SK-N-SH treated with all-trans-retinoic acid at 6 μM for 48 hours (cell line): ENCODE measurements around the gene KIN.

Experiments
- ATAC-seq: fragments of 200-7000 bp; cut with Tn5 transposase; 3 replicates; pipeline ENCODE4 v1.9.1; 2020; ENCODE audit warnings: mild to moderate bottlenecking, moderate library complexity
- ARNTL ChIP-seq: fragments of 450-650 bp; formaldehyde crosslinking; IDR thresholded peaks from 2 replicates; pipeline ENCODE4 v1.5.0; 2020; ENCODE audit warnings: low read depth, mild to moderate bottlenecking, moderate library complexity, borderline replicate concordance
- CSRNP3 ChIP-seq: fragments of 250-450 bp; sonication (Bioruptor Pico); IDR thresholded peaks from 2 replicates; pipeline ENCODE4 v1.5.1; 2021; ENCODE audit warnings: mild to moderate bottlenecking, moderate library complexity
- ESRRG ChIP-seq: fragments of 250-450 bp; sonication (Bioruptor Pico); IDR thresholded peaks from 2 replicates; pipeline ENCODE4 v1.6.1; 2021; ENCODE audit warnings: mild to moderate bottlenecking
- ISL1 ChIP-seq: fragments of 250-450 bp; sonication (Bioruptor Pico); IDR thresholded peaks from 2 replicates; pipeline ENCODE4 v2.1.2; 2022; ENCODE audit warnings: mild to moderate bottlenecking, moderate library complexity
- OSR1 ChIP-seq: fragments of 250-450 bp; sonication (Bioruptor Pico); IDR thresholded peaks from 2 replicates; pipeline ENCODE4 v1.8.0; 2022; ENCODE audit warnings: moderate library complexity, mild to moderate bottlenecking, inconsistent platforms
- POU6F1 ChIP-seq: fragments of 250-450 bp; sonication (Bioruptor Pico); IDR thresholded peaks from 2 replicates; pipeline ENCODE4 v1.8.0; 2021; ENCODE audit warnings: low read depth, mild to moderate bottlenecking, moderate library complexity, borderline replicate concordance
- PPARA ChIP-seq: fragments of 250-450 bp; sonication (Bioruptor Pico); IDR thresholded peaks from 2 replicates; pipeline ENCODE4 v1.5.0; 2020; ENCODE audit warnings: mild to moderate bottlenecking, borderline replicate concordance
- RARB ChIP-seq: fragments of 250-450 bp; sonication (Bioruptor Pico); IDR thresholded peaks from 2 replicates; pipeline ENCODE4 v1.8.0; 2021; ENCODE audit warnings: mild to moderate bottlenecking, moderate library complexity
- SNAI2 ChIP-seq: fragments of 250-450 bp; sonication (Bioruptor Pico); IDR thresholded peaks from 2 replicates; pipeline ENCODE4 v1.5.0; 2020; ENCODE audit warnings: mild to moderate bottlenecking, moderate library complexity
- TCF4 ChIP-seq: fragments of 250-450 bp; sonication (Bioruptor Pico); IDR thresholded peaks from 2 replicates; pipeline ENCODE4 v1.8.0; 2021; ENCODE audit warnings: mild to moderate bottlenecking, moderate library complexity, borderline replicate concordance
- TOX ChIP-seq: fragments of 250-450 bp; sonication (Bioruptor Pico); IDR thresholded peaks from 2 replicates; pipeline ENCODE4 v1.8.0; 2021; ENCODE audit warnings: mild to moderate bottlenecking, moderate library complexity, borderline replicate concordance
- TSHZ2 ChIP-seq: fragments of 250-450 bp; sonication (Bioruptor Pico); IDR thresholded peaks from 2 replicates; pipeline ENCODE4 v1.5.0; 2020; ENCODE audit warnings: mild to moderate bottlenecking, moderate library complexity
- ZC3H10 ChIP-seq: fragments of 250-450 bp; sonication (Bioruptor Pico); IDR thresholded peaks from 2 replicates; pipeline ENCODE4 v1.5.1; 2021; ENCODE audit warnings: mild to moderate bottlenecking, moderate library complexity
- ZFP3 ChIP-seq: fragments of 250-450 bp; sonication (Bioruptor Pico); IDR thresholded peaks from 2 replicates; pipeline ENCODE4 v1.5.0; 2020; ENCODE audit warnings: mild to moderate bottlenecking, moderate library complexity
- ZFP30 ChIP-seq: fragments of 450-650 bp; formaldehyde crosslinking; IDR thresholded peaks from 2 replicates; pipeline ENCODE4 v1.5.0; 2022; ENCODE audit warnings: mild to moderate bottlenecking, moderate library complexity
- ZNF565 ChIP-seq: fragments of 450-650 bp; formaldehyde crosslinking; conservative IDR thresholded peaks from 2 replicates; pipeline ENCODE4 v1.5.0; 2020; ENCODE audit warnings: low read depth, mild to moderate bottlenecking, moderate library complexity
- ZNF70 ChIP-seq: fragments of 450-650 bp; formaldehyde crosslinking; IDR thresholded peaks from 2 replicates; pipeline ENCODE4 v1.5.0; 2020; ENCODE audit warnings: mild to moderate bottlenecking, moderate library complexity
- TF ChIP-seq, protein P1 (sequence below): fragments of 250-450 bp; sonication (Bioruptor Pico); IDR thresholded peaks from 2 replicates; pipeline ENCODE4 v1.8.0; 2020; ENCODE audit warnings: mild to moderate bottlenecking, moderate library complexity, borderline replicate concordance
- TF ChIP-seq, protein P2 (sequence below): fragments of 250-450 bp; sonication (Bioruptor Pico); IDR thresholded peaks from 2 replicates; pipeline ENCODE4 v1.5.1; 2020; ENCODE audit warnings: low read depth, mild to moderate bottlenecking, moderate library complexity

The KIN gene

DNA sequence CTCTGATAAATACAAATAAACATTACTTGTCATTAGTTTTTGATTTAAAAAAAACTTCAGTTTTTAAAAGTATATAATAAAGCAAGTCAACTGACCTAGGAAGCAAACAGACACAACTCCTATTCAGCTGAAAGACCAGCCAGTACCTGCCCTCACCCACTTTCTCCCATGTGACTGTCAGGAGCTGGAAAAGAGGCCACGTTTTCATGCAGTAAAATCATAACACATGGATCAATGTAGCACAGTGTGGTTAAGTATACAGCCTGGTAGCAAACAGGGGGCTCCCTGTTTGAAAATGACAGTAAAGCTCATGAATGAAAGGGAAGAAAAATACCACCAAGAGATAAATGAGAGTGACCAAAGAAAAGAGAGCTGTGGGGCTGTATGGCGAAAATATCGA lies 21.6 kb downstream of the KIN start:
- no peak for ATAC-seq
- TF ChIP-seq CSRNP3 (CRISPR knock-in tag): no peak
- no peak for TF ChIP-seq ZC3H10 (CRISPR knock-in tag)
- no peak for TF ChIP-seq ZNF565 (CRISPR knock-in tag)
- no peak for TF ChIP-seq ESRRG (CRISPR knock-in tag)
- TF ChIP-seq POU6F1 (CRISPR knock-in tag): no peak
- TF ChIP-seq ISL1 (CRISPR knock-in tag): no peak
- TF ChIP-seq, protein P1, sequence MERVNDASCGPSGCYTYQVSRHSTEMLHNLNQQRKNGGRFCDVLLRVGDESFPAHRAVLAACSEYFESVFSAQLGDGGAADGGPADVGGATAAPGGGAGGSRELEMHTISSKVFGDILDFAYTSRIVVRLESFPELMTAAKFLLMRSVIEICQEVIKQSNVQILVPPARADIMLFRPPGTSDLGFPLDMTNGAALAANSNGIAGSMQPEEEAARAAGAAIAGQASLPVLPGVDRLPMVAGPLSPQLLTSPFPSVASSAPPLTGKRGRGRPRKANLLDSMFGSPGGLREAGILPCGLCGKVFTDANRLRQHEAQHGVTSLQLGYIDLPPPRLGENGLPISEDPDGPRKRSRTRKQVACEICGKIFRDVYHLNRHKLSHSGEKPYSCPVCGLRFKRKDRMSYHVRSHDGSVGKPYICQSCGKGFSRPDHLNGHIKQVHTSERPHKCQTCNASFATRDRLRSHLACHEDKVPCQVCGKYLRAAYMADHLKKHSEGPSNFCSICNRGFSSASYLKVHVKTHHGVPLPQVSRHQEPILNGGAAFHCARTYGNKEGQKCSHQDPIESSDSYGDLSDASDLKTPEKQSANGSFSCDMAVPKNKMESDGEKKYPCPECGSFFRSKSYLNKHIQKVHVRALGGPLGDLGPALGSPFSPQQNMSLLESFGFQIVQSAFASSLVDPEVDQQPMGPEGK (CRISPR knock-in tag): no peak
- TF ChIP-seq OSR1: no peak
- no peak for TF ChIP-seq TSHZ2 (CRISPR knock-in tag)
- no peak for TF ChIP-seq TOX (CRISPR knock-in tag)
- TF ChIP-seq, protein P2, sequence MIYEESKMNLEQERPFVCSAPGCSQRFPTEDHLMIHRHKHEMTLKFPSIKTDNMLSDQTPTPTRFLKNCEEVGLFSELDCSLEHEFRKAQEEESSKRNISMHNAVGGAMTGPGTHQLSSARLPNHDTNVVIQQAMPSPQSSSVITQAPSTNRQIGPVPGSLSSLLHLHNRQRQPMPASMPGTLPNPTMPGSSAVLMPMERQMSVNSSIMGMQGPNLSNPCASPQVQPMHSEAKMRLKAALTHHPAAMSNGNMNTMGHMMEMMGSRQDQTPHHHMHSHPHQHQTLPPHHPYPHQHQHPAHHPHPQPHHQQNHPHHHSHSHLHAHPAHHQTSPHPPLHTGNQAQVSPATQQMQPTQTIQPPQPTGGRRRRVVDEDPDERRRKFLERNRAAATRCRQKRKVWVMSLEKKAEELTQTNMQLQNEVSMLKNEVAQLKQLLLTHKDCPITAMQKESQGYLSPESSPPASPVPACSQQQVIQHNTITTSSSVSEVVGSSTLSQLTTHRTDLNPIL (CRISPR knock-in tag): no peak
- TF ChIP-seq ZNF70: no peak

DNA sequence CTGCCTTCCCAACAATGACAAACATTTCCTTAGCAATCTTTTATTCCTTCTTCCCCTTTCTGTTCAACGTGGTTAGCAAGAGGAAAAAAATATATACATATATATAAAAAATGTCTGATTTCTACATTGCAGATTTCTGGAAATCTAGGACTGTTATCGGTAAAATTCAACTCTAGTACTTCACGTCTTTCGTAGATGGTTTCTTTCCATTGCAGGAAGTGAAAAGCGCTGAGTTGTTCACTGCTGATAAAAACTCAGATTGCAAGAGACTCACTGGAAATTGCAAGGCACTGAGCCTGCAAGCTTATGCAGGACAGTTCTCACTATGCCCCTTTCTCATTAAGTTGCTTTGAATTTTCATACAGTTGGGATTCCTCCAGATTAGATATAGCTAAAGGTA lies 23.9 kb downstream of the KIN start:
- TF ChIP-seq ZFP3 (CRISPR knock-in tag) (no peak), TOX (CRISPR knock-in tag) (no peak), ZFP30 (CRISPR knock-in tag) (no peak), ZNF70 (no peak), OSR1 (no peak), SNAI2 (no peak), PPARA (CRISPR knock-in tag) (no peak), POU6F1 (CRISPR knock-in tag) (no peak), ESRRG (CRISPR knock-in tag) (no peak), ARNTL (CRISPR knock-in tag) (no peak), TCF4 (CRISPR knock-in tag) (no peak), ISL1 (CRISPR knock-in tag) (no peak), TSHZ2 (CRISPR knock-in tag) (no peak), RARB (CRISPR knock-in tag) (no peak)
- no peak for ATAC-seq
